SK-N-SH treated with all-trans-retinoic acid at 6 μM for 48 hours (cell line): ENCODE results near the gene CTIF.

Source experiments
- CREB5 ChIP-seq: fragments of 250-450 bp; sonication (Bioruptor Pico); IDR thresholded peaks from 2 replicates; pipeline ENCODE4 v1.5.1; 2020; ENCODE audit warnings: low read depth, mild to moderate bottlenecking, moderate library complexity
- CSRNP3 ChIP-seq: fragments of 250-450 bp; sonication (Bioruptor Pico); IDR thresholded peaks from 2 replicates; pipeline ENCODE4 v1.5.1; 2021; ENCODE audit warnings: mild to moderate bottlenecking, moderate library complexity
- ESRRG ChIP-seq: fragments of 250-450 bp; sonication (Bioruptor Pico); IDR thresholded peaks from 2 replicates; pipeline ENCODE4 v1.6.1; 2021; ENCODE audit warnings: mild to moderate bottlenecking
- ISL1 ChIP-seq: fragments of 250-450 bp; sonication (Bioruptor Pico); IDR thresholded peaks from 2 replicates; pipeline ENCODE4 v2.1.2; 2022; ENCODE audit warnings: mild to moderate bottlenecking, moderate library complexity
- OSR1 ChIP-seq: fragments of 250-450 bp; sonication (Bioruptor Pico); IDR thresholded peaks from 2 replicates; pipeline ENCODE4 v1.8.0; 2022; ENCODE audit warnings: moderate library complexity, mild to moderate bottlenecking, inconsistent platforms
- PPARA ChIP-seq: fragments of 250-450 bp; sonication (Bioruptor Pico); IDR thresholded peaks from 2 replicates; pipeline ENCODE4 v1.5.0; 2020; ENCODE audit warnings: mild to moderate bottlenecking, borderline replicate concordance
- RARB ChIP-seq: fragments of 250-450 bp; sonication (Bioruptor Pico); IDR thresholded peaks from 2 replicates; pipeline ENCODE4 v1.8.0; 2021; ENCODE audit warnings: mild to moderate bottlenecking, moderate library complexity
- TOX ChIP-seq: fragments of 250-450 bp; sonication (Bioruptor Pico); IDR thresholded peaks from 2 replicates; pipeline ENCODE4 v1.8.0; 2021; ENCODE audit warnings: mild to moderate bottlenecking, moderate library complexity, borderline replicate concordance
- ZFP3 ChIP-seq: fragments of 250-450 bp; sonication (Bioruptor Pico); IDR thresholded peaks from 2 replicates; pipeline ENCODE4 v1.5.0; 2020; ENCODE audit warnings: mild to moderate bottlenecking, moderate library complexity
- ZNF565 ChIP-seq: fragments of 450-650 bp; formaldehyde crosslinking; conservative IDR thresholded peaks from 2 replicates; pipeline ENCODE4 v1.5.0; 2020; ENCODE audit warnings: low read depth, mild to moderate bottlenecking, moderate library complexity
- ZNF8 ChIP-seq: fragments of 450-650 bp; formaldehyde crosslinking; IDR thresholded peaks from 2 replicates; pipeline ENCODE4 v1.5.0; 2020; ENCODE audit warnings: mild to moderate bottlenecking, moderate library complexity
- TF ChIP-seq, protein P1 (sequence below): fragments of 250-450 bp; sonication (Bioruptor Pico); IDR thresholded peaks from 2 replicates; pipeline ENCODE4 v1.8.0; 2020; ENCODE audit warnings: mild to moderate bottlenecking, moderate library complexity, borderline replicate concordance
- TF ChIP-seq, protein P2 (sequence below): fragments of 250-450 bp; sonication (Bioruptor Pico); IDR thresholded peaks from 2 replicates; pipeline ENCODE4 v1.5.0; 2020; ENCODE audit warnings: mild to moderate bottlenecking, moderate library complexity

DNA sequence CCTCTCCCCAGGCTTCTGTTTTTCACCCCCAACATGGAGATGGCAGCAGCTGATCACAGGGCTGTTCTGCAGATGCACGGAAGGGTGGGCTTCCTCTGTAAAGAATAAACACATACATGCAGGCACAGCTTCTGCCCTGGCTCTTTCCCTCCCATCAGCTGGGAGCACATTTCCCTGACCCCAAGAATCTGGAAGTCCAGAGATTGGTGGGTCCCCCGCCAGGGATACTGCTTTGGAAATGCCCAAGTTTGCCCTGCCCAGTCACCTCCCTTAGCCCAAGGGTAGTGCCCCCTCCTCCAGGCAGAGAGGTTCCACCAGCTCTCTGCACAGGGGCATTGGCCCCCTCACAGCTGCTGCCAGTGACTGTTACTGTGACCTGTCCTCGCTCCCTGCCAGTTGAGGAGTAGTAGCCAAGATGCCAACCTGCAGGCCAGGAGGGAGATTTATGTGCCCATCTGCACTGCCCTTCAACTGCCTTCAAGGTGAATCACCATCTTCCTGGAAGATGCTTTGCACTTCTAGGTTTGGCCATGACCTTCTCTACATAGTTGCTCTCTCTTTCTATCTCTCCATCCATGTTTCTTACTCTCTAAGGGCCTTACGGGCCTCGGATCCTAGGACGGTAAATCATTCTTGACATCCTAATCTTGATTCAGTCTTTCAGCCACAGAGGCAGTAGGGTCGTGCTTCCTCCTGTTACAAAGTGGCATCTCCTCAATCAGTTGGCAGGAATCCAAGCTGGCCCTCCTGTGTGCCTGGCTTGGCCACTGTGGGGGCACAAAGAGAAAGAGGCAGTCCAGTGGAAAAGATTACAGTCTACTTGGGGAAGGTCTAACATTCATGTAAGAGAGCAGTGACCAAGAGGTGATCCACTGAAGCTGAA is 121.8 kb downstream of the CTIF start:
- no peak for TF ChIP-seq CREB5 (CRISPR knock-in tag)
- no peak for TF ChIP-seq TOX (CRISPR knock-in tag)
- TF ChIP-seq, protein P1, sequence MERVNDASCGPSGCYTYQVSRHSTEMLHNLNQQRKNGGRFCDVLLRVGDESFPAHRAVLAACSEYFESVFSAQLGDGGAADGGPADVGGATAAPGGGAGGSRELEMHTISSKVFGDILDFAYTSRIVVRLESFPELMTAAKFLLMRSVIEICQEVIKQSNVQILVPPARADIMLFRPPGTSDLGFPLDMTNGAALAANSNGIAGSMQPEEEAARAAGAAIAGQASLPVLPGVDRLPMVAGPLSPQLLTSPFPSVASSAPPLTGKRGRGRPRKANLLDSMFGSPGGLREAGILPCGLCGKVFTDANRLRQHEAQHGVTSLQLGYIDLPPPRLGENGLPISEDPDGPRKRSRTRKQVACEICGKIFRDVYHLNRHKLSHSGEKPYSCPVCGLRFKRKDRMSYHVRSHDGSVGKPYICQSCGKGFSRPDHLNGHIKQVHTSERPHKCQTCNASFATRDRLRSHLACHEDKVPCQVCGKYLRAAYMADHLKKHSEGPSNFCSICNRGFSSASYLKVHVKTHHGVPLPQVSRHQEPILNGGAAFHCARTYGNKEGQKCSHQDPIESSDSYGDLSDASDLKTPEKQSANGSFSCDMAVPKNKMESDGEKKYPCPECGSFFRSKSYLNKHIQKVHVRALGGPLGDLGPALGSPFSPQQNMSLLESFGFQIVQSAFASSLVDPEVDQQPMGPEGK = no peak
- TF ChIP-seq ESRRG (CRISPR knock-in tag) = no peak
- TF ChIP-seq, protein P2, sequence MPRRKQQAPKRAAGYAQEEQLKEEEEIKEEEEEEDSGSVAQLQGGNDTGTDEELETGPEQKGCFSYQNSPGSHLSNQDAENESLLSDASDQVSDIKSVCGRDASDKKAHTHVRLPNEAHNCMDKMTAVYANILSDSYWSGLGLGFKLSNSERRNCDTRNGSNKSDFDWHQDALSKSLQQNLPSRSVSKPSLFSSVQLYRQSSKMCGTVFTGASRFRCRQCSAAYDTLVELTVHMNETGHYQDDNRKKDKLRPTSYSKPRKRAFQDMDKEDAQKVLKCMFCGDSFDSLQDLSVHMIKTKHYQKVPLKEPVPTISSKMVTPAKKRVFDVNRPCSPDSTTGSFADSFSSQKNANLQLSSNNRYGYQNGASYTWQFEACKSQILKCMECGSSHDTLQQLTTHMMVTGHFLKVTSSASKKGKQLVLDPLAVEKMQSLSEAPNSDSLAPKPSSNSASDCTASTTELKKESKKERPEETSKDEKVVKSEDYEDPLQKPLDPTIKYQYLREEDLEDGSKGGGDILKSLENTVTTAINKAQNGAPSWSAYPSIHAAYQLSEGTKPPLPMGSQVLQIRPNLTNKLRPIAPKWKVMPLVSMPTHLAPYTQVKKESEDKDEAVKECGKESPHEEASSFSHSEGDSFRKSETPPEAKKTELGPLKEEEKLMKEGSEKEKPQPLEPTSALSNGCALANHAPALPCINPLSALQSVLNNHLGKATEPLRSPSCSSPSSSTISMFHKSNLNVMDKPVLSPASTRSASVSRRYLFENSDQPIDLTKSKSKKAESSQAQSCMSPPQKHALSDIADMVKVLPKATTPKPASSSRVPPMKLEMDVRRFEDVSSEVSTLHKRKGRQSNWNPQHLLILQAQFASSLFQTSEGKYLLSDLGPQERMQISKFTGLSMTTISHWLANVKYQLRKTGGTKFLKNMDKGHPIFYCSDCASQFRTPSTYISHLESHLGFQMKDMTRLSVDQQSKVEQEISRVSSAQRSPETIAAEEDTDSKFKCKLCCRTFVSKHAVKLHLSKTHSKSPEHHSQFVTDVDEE (CRISPR knock-in tag) = 0 out of 2 replicates have a peak, but pooled peaks have one; percentile 29
- TF ChIP-seq ISL1 (CRISPR knock-in tag) = 0 out of 2 replicates have a peak, but pooled peaks have one; percentile 1
- TF ChIP-seq RARB (CRISPR knock-in tag) = no peak
- no peak for TF ChIP-seq OSR1 (CRISPR knock-in tag)
- TF ChIP-seq PPARA (CRISPR knock-in tag) = no peak
- TF ChIP-seq CSRNP3 (CRISPR knock-in tag) = no peak
- TF ChIP-seq ZNF565 (CRISPR knock-in tag) = no peak
- no peak for TF ChIP-seq ZFP3 (CRISPR knock-in tag)
- TF ChIP-seq ZNF8 (CRISPR knock-in tag) = no peak
